Central memory CD8-positive, alpha-beta T cell (primary cell): Measurements from ENCODE around the gene ACSM4.
"Not testable (repeated sequence)": the region's sequence is repeated elsewhere in the genome, so short reads cannot be mapped to it uniquely, and the experiment has no call there.

Experiments
- ATAC-seq: fragments of 150-1000 bp; cut with Tn5 transposase; replicated peaks from 2 replicates; pipeline ENCODE4 v1.10.0; 2022; ENCODE audit warnings: mild to moderate bottlenecking, moderate FRiP score, moderate number of reproducible peaks; ENCODE audit not compliant: poor library complexity, severe bottlenecking; ENCODE audit errors: extremely low read depth
- DNase-seq, 2 donors: peaks; one replicate each; pipeline ENCODE4 v3.0.0; 2021; ENCODE audit warnings: low spot score in 2 of 2
- H3K27ac Mint-ChIP-seq: one replicate; pipeline ENCODE4 v1.8.0; 2022; ENCODE audit warnings: low read depth, mild to moderate bottlenecking, moderate library complexity, mixed read lengths
- H3K27me3 Mint-ChIP-seq: one replicate; pipeline ENCODE4 v1.8.0; 2022; ENCODE audit warnings: mixed read lengths
- H3K36me3 Mint-ChIP-seq: one replicate; pipeline ENCODE4 v1.8.0; 2022; ENCODE audit warnings: mild to moderate bottlenecking, moderate library complexity, mixed read lengths; ENCODE audit not compliant: insufficient read depth
- H3K4me1 Mint-ChIP-seq: one replicate; pipeline ENCODE4 v1.8.0; 2022; ENCODE audit warnings: mixed read lengths
- H3K4me3 Mint-ChIP-seq: one replicate; pipeline ENCODE4 v1.8.0; 2022; ENCODE audit warnings: mild to moderate bottlenecking, moderate library complexity, mixed read lengths
- H3K9me3 Mint-ChIP-seq: one replicate; pipeline ENCODE4 v1.8.0; 2022; ENCODE audit warnings: mixed read lengths

Gene ACSM4

GRCh38 chr12:7303772-7304171, at the start of gene ACSM4:
ACSM4 (plus strand) TSS chr12:7304072; CDS start chr12:7304332, 260 bp downstream.
- ATAC-seq (no peak), DNase-seq (no peak)
- no peak within 1 kb of the TSS for H3K27ac Mint-ChIP-seq
- no peaks in the 10 kb centered on the region for H3K4me1 Mint-ChIP-seq
- no peak within 1 kb of the TSS for H3K4me3 Mint-ChIP-seq
- peaks cover 64% of the 10 kb centered on the region for H3K27me3 Mint-ChIP-seq
- H3K9me3 Mint-ChIP-seq = no peaks in the 10 kb centered on the region
- H3K36me3 Mint-ChIP-seq = no peaks in the 10 kb centered on the region

- H3K27me3 Mint-ChIP-seq = peaks cover 22% of the 10 kb centered on the region
- H3K4me1 Mint-ChIP-seq = no peaks in the 10 kb centered on the region
- no peaks in the 10 kb centered on the region for H3K36me3 Mint-ChIP-seq
- DNase-seq (no peak), ATAC-seq (no peak)
- H3K4me3 Mint-ChIP-seq = no peak overlapping the region
- H3K27ac Mint-ChIP-seq = no peak overlapping the region
- no peaks in the 10 kb centered on the region for H3K9me3 Mint-ChIP-seq
Measured at GRCh38 chr12:7259060-7259459, 44.8 kb upstream of the ACSM4 start.

- no peak overlapping the region for H3K4me3 Mint-ChIP-seq
- ATAC-seq = no peak
- no peaks in the 10 kb centered on the region for H3K9me3 Mint-ChIP-seq
- DNase-seq = no peak
- no peaks in the 10 kb centered on the region for H3K36me3 Mint-ChIP-seq
- H3K27ac Mint-ChIP-seq = no peak overlapping the region
- H3K27me3 Mint-ChIP-seq = peaks cover 14% of the 10 kb centered on the region
- H3K4me1 Mint-ChIP-seq = no peaks in the 10 kb centered on the region
Measured at GRCh38 chr12:7264538-7264937, 39.3 kb upstream of the ACSM4 start.

- Mint-ChIP-seq H3K9me3 (no peaks in the 10 kb centered on the region), H3K27me3 (peaks cover 7% of the 10 kb centered on the region), H3K27ac (no peak overlapping the region), H3K4me1 (no peaks in the 10 kb centered on the region), H3K36me3 (no peaks in the 10 kb centered on the region), H3K4me3 (no peak overlapping the region)
- ATAC-seq (no peak), DNase-seq (no peak)
Measured at GRCh38 chr12:7265251-7265650, 38.6 kb upstream of the ACSM4 start.

GRCh38 chr12:7269273-7269672, 34.6 kb upstream of the ACSM4 start:
- peaks cover 2% of the 10 kb centered on the region for H3K36me3 Mint-ChIP-seq
- no peaks in the 10 kb centered on the region for H3K9me3 Mint-ChIP-seq
- DNase-seq (no peak), ATAC-seq (no peak)
- no peaks in the 10 kb centered on the region for H3K4me1 Mint-ChIP-seq
- no peak overlapping the region for H3K4me3 Mint-ChIP-seq
- H3K27ac Mint-ChIP-seq = no peak overlapping the region
- peaks cover 14% of the 10 kb centered on the region for H3K27me3 Mint-ChIP-seq

- Mint-ChIP-seq H3K27me3 (peaks cover 31% of the 10 kb centered on the region), H3K27ac (no peak overlapping the region), H3K4me3 (no peak overlapping the region), H3K9me3 (no peaks in the 10 kb centered on the region), H3K4me1 (no peaks in the 10 kb centered on the region), H3K36me3 (peaks cover 2% of the 10 kb centered on the region)
- DNase-seq (no peak), ATAC-seq (no peak)
Measured at GRCh38 chr12:7271893-7272514, 31.9 kb upstream of the ACSM4 start.

GRCh38 chr12:7275482-7275881, 28.4 kb upstream of the ACSM4 start:
- H3K36me3 Mint-ChIP-seq, H3K4me1 Mint-ChIP-seq, H3K27ac Mint-ChIP-seq, H3K4me3 Mint-ChIP-seq, ATAC-seq, DNase-seq, H3K9me3 Mint-ChIP-seq: not testable (repeated sequence)
- H3K27me3 Mint-ChIP-seq = peaks cover 51% of the 10 kb centered on the region

- DNase-seq (no peak), ATAC-seq (no peak)
- H3K27ac Mint-ChIP-seq = no peak overlapping the region
- peaks cover 13% of the 10 kb centered on the region for H3K9me3 Mint-ChIP-seq
- no peak overlapping the region for H3K4me3 Mint-ChIP-seq
- H3K4me1 Mint-ChIP-seq = no peaks in the 10 kb centered on the region
- no peaks in the 10 kb centered on the region for H3K36me3 Mint-ChIP-seq
- peaks cover 77% of the 10 kb centered on the region for H3K27me3 Mint-ChIP-seq
Measured at GRCh38 chr12:7282844-7283243, 21.0 kb upstream of the ACSM4 start.

GRCh38 chr12:7289743-7290142, 14.1 kb upstream of the ACSM4 start:
- Mint-ChIP-seq H3K4me1 (no peaks in the 10 kb centered on the region), H3K9me3 (peaks cover 13% of the 10 kb centered on the region), H3K36me3 (no peaks in the 10 kb centered on the region), H3K27me3 (peaks cover 66% of the 10 kb centered on the region), H3K27ac (no peak overlapping the region), H3K4me3 (no peak overlapping the region)
- no peak for DNase-seq
- ATAC-seq = no peak

- DNase-seq, H3K27ac Mint-ChIP-seq, H3K4me3 Mint-ChIP-seq, H3K4me1 Mint-ChIP-seq, ATAC-seq, H3K36me3 Mint-ChIP-seq: not testable (repeated sequence)
- peaks cover 11% of the 10 kb centered on the region for H3K9me3 Mint-ChIP-seq
- peaks cover 60% of the 10 kb centered on the region for H3K27me3 Mint-ChIP-seq
Measured at GRCh38 chr12:7290588-7290987, 13.3 kb upstream of the ACSM4 start.

GRCh38 chr12:7292300-7292699, 11.6 kb upstream of the ACSM4 start:
- DNase-seq (no peak), ATAC-seq (no peak)
- Mint-ChIP-seq H3K36me3 (no peaks in the 10 kb centered on the region), H3K27ac (no peak overlapping the region), H3K4me3 (no peak overlapping the region), H3K4me1 (no peaks in the 10 kb centered on the region), H3K27me3 (peaks cover 63% of the 10 kb centered on the region), H3K9me3 (no peaks in the 10 kb centered on the region)

GRCh38 chr12:7293670-7294069, 10.2 kb upstream of the ACSM4 start:
- H3K4me3 Mint-ChIP-seq = no peak overlapping the region
- H3K9me3 Mint-ChIP-seq = no peaks in the 10 kb centered on the region
- no peak for ATAC-seq
- H3K27ac Mint-ChIP-seq = no peak overlapping the region
- H3K4me1 Mint-ChIP-seq = no peaks in the 10 kb centered on the region
- peaks cover 69% of the 10 kb centered on the region for H3K27me3 Mint-ChIP-seq
- no peak for DNase-seq
- H3K36me3 Mint-ChIP-seq = no peaks in the 10 kb centered on the region

- H3K36me3 Mint-ChIP-seq = no peaks in the 10 kb centered on the region
- no peak overlapping the region for H3K4me3 Mint-ChIP-seq
- H3K4me1 Mint-ChIP-seq = no peaks in the 10 kb centered on the region
- ATAC-seq (no peak), DNase-seq (no peak)
- peaks cover 78% of the 10 kb centered on the region for H3K27me3 Mint-ChIP-seq
- no peaks in the 10 kb centered on the region for H3K9me3 Mint-ChIP-seq
- no peak overlapping the region for H3K27ac Mint-ChIP-seq
Measured at GRCh38 chr12:7295529-7295928, 8.3 kb upstream of the ACSM4 start.
